HG03442 (cell line): ENCODE measurements around the gene PTGER3.

ENCODE experiments used
- ATAC-seq: cut with Tn5 transposase; IDR thresholded peaks from one replicate; pipeline ENCODE4 v1.9.1; 2021; ENCODE audit warnings: mild to moderate bottlenecking, moderate library complexity; ENCODE audit not compliant: unreplicated experiment

The PTGER3 gene

DNA sequence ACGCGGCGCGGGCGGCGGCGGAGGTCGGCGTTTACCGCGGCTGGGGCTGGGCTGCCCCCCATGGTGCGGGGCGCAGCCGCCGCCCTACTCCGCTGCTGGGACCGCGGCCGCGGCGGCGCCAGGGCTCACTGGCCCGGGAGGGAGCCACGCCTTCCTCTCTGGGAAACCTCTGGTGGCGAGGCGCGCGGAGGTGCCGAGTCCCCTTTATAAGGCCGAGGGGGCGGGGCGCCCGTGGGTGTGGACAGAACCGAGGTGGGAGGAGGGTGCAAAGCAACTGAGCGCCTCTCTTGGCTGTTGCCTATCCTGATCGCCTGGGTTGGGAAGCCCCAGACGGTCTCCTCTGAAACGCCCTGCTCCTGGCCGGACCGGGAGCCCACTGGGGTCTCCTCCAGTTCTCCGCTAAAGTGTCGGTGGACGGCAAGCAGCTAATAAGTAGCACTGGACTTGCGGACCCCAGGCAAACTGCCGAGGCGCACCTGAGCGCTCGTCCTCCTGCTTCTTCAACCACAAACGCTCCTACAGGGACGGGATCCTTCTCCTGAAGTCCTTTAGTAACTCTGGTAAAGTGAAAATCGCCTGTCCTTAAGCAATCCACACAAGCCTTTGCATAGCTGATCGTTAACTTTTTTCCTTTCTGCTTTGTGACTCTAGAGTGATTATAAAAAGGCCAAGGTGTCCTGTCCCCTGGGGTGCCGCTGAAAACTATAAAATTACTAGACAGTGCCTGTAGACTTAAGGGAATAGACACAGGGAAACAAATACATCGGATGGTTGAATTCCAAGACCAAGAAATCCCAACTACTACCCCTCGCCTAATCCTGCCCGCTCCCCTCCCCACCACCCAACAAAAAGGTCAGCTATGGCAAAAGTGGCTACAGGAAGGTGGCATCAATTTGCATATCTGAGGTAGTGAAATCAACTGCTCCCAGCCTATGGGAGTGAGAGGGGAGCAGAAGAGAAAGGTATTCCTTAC is at the start of gene PTGER3:
PTGER3 (minus strand) TSS at position 182 of the 973 bp plus-strand sequence. CDS start 239 bp downstream, outside the sequence.
- peak; percentile 42 for ATAC-seq

DNA sequence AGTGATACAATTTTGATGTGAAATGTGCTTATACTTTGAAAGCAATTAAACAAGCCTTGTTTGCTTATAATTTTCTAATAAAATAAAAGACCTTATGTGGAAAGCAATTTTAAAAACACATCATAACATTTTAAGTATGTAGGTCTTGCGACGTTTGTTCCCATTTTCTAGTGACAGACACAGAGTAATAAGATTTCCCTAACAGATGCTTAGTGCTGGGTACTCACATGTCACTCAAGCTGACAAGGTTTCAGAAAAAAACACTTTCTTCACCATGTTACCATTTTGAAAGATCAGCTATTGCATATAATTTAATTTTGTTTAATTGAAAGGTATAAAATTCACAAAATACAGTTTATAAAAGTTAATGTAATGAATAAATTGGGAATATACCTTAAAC is 47.3 kb upstream of the PTGER3 start:
- ATAC-seq = no peak

DNA sequence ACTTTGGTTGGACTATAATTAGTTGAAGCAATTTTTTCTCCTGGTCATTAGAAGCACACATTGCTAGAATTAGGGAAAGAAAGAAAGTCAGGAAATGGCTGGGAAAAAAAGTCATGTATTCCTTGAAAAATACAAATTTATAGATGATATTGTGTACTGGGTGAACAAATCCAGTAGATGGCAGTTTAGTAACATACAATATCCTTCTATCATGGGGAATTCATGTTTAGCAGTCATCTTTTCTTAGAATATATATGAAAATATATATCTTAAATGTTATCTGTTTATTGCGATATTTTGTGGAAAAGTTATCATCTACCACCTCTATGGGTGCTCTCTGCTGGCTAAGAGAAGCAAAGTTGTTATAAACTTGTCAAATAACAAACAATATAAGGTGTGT is 46.3 kb upstream of the PTGER3 start:
- ATAC-seq = no peak

DNA sequence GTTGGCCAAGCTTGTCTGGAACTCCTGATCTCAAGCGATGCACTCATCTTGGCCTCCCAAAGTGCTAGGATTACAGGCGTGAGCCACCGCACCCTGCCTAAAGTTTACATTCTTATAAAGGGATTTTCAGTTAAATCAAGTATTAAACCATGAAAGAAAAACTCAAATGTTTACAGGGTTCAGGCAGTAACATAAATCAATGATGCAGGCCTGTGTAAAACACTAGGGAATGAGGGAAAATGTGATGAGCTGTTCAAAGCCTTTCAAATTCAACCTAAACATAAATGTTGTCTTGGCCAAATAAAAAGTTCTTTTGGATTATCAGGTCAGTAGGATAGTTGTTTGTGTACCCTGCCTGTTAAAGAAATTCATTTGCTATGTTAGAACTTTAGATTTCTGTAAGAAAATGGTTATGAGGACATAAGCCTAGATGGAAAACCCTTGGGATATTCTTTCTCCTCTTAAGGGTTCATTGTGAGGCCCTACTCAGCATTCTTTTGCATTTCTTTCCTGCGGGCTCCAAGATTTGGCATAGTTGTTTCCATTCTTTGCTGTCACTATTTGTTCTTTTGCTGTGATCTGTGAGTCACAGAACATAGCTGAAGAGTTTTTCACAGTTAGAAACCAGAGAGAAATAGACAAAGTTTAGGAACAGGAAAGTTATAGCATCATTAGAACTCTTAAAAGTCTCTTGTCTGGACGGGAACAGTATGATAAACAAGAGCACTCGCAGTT is 42.1 kb upstream of the PTGER3 start:
- no peak for ATAC-seq

DNA sequence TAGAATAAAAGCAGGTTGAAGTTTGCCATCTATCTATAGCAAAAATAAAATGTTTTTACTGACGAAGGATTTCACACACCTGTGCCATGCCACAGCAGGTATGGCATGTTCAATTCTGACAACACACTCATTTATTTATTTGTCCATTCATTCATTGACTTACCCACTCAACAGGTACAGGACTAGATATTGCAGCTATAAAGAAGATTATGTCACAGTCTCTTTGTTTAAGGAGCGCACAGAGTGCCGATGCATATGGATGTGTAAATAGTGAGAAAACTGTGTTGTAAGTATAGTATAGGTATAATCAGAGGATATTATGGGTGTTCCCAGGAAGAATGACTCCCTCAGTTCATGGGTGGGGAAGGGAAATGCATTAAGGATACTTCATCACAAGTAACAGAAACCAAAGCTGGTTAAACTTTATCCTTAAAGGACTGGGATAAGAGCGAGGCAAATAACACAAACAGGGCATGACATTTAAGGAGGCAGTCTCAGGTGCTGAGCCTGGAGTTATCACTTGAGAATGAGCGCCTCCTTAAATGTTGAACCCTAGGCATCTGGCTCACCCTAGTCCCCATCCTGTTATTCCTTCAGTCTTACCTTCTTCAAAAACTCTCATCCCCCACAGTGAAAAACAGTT is 41.1 kb upstream of the PTGER3 start:
- no peak for ATAC-seq

DNA sequence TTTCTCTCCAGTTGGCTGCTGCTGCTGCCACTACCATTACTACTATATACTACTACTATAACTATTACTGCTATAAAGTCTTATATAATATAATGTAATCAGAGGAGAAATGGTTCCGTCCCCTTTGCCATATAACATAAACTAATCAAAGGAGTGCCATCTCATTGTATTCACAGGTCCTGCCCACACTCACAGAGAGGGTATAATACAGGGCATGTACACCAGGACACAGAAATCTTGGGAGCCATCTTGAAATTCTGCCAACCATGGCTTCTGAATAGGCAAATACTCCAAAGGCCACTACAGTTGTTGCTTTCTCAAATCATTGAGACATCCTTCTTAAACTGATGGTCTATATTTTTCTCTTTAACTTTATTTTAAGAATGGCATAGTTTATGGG is 40.1 kb upstream of the PTGER3 start:
- ATAC-seq = no peak

DNA sequence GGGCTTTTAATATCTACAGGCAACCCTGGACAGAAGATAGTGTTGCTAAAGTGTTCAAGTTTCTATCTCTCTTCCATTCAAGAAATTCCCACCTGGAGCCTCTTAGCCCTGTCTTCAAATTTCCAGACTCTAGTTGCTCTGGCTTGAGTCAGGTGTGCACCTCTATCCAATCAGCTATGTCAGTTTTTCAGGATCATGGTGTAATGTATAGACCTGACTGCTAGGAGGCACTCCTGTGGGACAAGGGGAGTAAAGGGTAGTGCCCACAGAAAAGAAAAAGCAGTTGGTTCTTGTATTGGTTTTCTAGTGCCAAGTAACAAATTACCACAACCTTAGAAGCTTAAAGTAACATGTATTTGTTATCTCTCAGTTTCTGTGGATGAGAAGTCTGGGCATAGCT is 39.4 kb upstream of the PTGER3 start:
- ATAC-seq = no peak

DNA sequence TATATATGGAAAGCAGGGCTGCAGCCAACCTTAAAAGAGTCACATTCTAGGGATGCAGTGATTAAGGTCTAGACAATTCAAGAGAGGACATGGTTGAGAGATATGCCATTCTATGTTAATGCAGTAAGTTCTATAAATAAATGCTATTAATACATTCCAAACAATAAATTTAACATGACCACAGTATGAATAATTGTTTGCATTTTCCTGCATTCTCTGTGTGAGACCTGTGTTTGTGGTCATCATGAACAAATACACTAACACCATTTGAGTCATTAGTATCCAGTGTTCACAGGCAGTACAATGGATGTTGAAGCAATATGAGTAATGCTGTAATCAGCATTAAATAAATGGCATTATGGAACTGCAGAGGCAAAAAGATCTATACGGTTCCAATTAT is 38.7 kb upstream of the PTGER3 start:
- no peak for ATAC-seq

DNA sequence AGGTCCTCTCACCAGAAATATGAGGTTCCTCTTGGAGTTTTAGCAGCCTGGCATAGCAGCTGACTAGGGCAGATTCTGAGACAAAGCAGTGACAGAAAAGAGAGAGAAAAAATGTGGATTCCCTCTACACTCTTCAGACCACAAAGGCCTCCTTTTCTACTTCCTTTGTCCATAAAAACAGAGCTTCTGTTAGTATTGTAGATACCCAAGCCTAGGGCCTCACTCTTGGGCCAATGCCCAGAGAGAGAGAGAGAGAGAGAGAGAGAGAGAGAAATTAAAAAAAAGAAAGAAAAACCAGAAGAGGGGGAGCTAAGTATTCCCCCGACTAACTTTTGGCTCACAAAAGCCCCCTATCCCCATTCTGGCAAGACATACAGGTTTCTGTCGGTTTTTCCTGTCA is 35.7 kb upstream of the PTGER3 start:
- no peak for ATAC-seq

DNA sequence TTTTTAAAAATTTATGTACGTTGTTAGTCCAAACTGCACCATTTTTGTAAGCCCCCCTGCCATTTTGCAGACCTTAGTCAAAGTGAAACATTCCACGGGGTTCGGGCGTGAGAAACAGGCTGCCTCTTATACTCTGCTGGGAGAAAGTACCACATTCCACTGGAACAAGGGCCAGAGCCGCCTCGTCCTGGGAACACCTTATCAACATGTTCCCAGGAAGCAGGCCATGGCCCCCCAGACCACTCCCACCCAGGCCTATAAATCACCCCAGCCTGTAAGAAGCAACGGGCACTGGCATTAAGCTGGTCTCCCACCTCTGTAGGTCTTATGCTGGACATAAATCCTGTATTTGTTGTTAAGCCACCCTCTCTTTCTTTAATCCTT is 34.1 kb upstream of the PTGER3 start:
- ATAC-seq = no peak

DNA sequence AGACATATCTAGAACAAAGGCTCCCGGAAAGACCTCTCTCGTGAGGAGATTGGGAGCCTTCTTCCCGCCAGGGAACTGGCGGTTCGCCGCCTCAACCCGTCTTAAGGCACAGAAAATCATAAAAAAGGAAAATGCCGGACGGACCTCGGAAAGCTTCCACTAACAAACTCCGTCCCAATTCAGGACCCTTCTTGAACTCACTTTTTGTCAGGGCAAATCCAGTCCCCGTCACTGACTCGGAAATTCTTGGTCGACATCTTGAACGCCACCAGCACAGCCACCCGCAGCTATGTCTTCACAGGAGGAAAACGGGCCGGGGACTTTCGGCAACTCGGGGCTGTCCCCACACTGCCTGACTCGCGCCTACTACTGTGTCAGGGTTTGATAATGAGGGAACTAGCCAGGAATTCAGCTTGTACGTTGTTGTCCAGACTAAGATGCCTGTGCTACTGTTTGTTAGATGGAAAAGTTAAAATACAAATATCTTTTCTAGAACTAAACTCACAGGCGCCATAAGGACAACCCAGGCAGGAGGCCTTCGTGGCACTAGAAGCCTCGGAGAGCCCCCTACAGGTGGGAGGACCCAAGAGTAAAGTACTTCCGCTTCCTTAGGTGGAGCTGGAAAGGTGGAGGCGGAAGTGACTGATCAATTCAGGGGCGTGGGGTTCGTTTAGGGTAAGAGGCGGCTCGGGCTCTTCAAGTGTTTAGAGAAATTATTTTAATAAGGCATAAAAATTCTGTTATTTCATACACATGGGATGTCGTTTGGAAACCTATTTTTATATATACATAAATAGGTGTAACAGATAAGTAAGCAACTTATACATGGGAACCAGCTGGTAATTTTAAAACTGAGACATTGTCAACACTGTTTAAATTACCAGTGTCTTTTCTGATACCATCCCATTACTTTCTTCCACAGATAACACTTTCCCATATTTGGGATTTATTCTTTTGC is 33.4 kb upstream of the PTGER3 start, which contains the start of gene ZRANB2:
ZRANB2 (minus strand) TSS at position 297 of the 958 bp plus-strand sequence; CDS start at position 257, 40 bp downstream.
- ATAC-seq = peak; percentile 99

DNA sequence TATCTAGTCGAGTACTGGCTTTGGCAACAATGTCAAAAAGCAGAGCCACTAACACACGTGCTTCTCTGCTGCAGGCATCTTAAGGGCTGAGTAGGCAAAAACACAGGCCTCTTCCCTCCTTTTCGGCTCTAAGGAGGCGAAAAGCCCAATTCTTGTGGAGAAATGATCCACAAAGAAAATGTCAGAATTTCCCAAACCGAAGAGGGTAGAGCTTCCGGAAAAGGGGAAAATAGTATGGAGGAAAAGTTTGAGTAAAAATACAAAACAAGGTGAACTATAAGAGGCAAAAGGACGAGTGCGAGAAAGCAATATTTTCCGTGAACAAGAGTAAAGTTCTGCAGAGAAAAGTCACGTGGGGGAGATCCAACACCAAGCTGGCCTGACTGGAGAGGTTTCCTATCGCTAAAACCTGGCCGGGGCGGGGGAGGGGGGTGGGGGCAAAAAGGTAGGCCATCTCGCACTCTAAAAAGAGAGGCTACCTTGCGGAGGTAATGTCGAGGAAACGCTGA is 32.7 kb upstream of the PTGER3 start:
- peak; percentile 18 for ATAC-seq

DNA sequence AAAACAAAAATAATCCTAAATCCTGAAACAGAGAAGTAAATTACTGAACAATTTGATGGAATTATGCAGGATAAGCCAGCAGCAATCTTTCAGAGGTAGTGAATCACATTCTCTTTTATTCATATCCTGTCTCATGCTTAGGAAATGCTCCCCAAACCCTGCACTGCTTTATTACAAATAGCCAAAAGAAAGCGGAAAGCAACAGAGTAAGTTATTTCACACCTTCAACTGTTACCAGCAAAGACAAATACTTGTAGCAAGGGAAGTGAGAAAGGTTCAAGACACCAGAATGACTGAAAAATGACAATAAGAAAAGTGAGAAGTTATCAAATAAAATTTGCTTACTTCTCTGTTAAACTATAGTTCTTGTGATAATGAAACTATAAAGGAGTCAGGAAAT is 27.1 kb upstream of the PTGER3 start:
- ATAC-seq = no peak

DNA sequence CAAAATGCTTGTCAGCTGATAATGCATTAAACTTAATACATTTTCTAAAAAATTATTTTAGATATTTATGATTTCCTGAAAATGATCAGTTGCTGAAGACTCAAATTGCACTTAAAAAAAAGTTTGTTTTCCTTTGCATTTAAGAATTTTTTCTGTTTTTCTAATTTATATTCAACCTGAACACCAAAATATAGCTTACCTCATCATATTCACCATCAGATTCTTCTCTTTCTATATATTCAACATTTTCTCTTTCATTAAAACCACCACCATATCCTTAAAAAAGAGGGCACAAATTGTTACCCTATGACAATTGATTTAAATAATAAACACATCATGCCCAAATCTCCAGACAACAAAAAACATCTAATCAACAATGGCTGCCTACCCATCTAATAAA is 24.7 kb upstream of the PTGER3 start:
- ATAC-seq = no peak

DNA sequence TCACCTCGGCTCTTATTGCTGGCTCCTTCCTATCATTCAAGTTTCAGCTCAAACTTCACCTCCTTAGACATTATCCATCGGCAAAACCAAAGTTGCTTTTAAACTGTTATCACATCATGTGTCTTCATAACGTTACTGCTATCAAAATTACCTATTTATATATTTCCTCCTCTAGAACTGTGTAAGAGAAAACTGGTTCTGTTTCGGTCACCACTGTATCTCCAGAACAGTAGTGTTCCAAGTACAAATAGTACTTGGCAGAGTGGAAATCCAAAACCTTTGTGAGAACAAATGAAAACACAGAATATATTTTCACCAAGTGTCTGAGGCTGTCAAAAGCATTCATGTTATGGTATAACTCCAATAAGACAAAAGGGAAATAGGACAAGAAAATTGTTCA is 24.1 kb upstream of the PTGER3 start:
- ATAC-seq = no peak

DNA sequence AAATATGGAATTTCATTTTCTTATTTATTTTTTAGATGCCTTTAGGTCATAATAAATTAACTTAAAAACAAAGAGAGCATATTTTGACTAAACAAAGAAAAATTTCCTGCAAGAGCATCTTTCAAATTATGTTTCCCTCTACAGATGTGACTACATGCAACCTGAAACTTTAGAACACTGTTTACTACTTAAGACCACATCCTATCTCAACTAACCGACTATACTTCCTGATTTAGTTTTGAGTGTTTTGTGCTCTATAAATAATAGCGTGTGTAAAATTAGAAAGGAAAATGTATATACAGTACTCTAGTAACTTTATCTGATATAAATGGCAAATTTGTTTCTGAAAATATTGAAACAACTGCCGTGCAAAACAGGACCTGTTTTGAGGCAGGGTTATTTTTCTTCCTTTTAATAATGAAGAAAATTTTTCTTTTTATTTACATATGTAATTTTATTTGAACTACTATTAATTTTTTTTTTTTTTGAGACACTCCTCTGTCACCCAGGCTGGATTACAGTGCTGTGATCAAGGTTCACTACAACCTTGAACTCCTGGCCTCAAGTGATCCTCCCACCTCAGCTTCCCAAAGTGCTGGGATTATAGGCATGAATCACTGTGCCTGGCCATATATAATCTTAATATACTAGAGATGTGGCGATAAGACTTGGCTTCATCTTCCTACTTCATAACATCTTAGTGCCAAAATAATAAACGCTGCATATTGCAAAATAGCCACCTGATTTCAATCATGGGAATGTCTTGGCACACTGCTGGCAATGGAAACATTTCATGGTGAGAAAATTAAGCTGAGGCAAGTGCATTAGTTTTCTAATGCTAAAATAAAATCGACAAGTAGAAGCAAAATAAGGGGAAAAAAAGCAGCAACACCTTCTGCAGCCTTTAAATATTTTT is 21.0 kb upstream of the PTGER3 start:
- peak; percentile 89 for ATAC-seq

DNA sequence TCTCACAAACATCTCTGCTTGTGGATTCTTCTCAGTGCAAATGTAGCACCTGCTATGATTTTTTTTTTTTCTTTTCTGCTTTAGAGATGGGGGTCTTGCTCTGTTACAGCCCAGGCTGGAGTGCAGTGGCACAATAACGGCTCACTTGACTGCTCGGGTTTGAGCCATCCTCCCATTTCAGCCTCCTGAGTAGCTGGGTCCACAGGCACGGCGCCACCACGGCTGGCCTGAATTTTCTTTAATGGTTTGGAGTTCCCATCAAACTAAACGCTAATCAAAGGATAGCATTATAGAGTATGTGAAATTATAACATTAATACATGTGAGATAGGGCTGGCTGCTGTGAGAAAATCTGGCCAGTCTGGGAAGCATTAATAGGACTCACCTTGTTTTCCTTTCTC is 7.2 kb upstream of the PTGER3 start:
- ATAC-seq = no peak

DNA sequence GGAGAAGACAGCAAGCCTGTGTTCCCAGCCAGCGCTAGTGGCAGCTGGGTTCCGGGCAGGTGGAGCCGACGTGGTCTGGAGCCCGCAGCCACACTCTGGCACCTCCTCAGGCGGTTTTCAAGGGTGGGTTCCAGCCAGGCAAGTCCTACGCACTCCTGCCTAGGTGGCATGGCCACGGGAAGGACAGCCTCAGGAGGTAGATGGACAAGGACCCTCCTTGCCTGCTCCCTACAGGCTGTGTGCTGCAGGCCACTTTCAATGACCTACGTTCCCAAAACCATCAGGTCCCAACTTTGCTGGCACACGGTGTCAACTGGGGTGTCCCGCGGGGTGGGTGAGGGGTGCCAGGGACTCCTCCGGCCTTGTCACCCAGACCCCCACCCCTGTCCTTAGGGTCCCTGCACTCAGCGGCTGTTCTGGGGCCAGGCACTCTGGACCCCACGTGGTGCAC is 6.7 kb upstream of the PTGER3 start:
- no peak for ATAC-seq

DNA sequence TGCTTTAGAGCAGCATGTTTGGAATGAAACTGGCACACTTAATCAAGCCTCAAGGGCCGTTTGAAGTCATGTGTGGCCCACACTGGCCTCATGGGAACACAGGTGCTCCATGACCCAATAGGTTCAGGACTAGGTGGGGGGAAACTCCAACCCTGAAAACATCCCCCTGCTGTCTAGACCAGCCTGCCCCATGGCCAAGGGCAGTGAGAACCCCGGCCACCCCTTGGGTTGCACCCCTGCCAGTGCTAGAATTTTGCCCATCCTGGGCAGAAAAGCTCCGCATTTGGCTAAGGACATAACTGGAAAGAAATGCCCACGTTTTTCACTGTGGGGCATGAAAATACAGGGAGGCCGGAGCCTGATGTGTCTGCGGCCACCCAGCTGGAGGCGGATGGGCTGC is 6.1 kb upstream of the PTGER3 start:
- ATAC-seq = no peak
